DND-41 (cell line): Measurements from ENCODE around the gene LEMD1.

Experiments
- CTCF ChIP-seq: IDR thresholded peaks from 2 replicates; pipeline ENCODE4 v1.5.1; 2012; ENCODE audit warnings: borderline replicate concordance, low read length, moderate library complexity, mild to moderate bottlenecking; ENCODE audit not compliant: poor library complexity, severe bottlenecking; ENCODE audit errors: extremely low read depth
- EZH2 ChIP-seq: IDR thresholded peaks from 3 replicates; pipeline ENCODE4 v1.6.1; 2012; ENCODE audit warnings: borderline replicate concordance, low read depth, mild to moderate bottlenecking, moderate library complexity, low read length, inconsistent platforms; ENCODE audit not compliant: severe bottlenecking

DNA sequence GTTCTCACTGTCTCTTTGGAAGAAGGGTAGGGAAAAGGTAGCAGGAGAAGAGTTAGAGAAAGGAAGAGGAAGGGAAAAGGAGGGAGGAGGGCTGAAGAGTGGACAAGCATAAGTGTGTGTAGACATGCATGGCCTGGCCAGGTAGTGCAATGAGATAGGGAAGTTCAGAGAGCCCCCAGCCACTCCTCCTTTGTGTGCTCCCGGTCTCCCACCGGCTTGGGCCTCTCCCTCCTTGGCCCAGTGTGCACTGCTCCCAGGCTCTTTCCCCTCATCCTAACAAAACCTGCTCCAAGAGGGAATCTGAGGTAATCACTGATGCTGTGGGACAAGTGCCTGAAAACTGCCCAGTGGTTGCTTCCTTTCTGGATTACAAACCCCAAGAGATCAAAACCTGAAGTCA, 10.3 kb upstream of the LEMD1 start:
- no peak for TF ChIP-seq CTCF
- TF ChIP-seq EZH2, result no peak
